KOPT-K1 (cell line): Measurements from ENCODE around the gene HERC3.
A peak's percentile ranks its signal among the peaks of the same experiment; 100 is the strongest.
"Not testable (repeated sequence)": the region's sequence is repeated elsewhere in the genome, so short reads cannot be mapped to it uniquely, and the experiment has no call there.

Source experiments
- H3K27ac ChIP-seq: fragments of 200-600 bp; sonication (generic); 2 replicates; pipeline ENCODE4 v1.5.1; 2016; ENCODE audit warnings: antibody characterized with exemption, mild to moderate bottlenecking, low read depth, low read length; ENCODE audit not compliant: poor library complexity, severe bottlenecking
- H3K36me3 ChIP-seq: fragments of 200-600 bp; sonication (generic); 2 replicates; pipeline ENCODE4 v1.5.1; 2017; ENCODE audit warnings: antibody characterized with exemption, mild to moderate bottlenecking, low read length, moderate library complexity; ENCODE audit not compliant: insufficient read depth
- H3K9me3 ChIP-seq: fragments of 200-600 bp; sonication (generic); 2 replicates; pipeline ENCODE4 v1.5.1; 2017; ENCODE audit warnings: antibody characterized with exemption, low read length, mild to moderate bottlenecking; ENCODE audit not compliant: insufficient read depth, poor library complexity, severe bottlenecking

HERC3 gene

GRCh38 chr4:88599298-88599697 is 7.0 kb downstream of the HERC3 start:
- no peaks in the 10 kb centered on the region for H3K9me3 ChIP-seq
- H3K27ac ChIP-seq: no peak overlapping the region
- H3K36me3 ChIP-seq: no peaks in the 10 kb centered on the region; the same call in 1 of the 2 replicates

DNA sequence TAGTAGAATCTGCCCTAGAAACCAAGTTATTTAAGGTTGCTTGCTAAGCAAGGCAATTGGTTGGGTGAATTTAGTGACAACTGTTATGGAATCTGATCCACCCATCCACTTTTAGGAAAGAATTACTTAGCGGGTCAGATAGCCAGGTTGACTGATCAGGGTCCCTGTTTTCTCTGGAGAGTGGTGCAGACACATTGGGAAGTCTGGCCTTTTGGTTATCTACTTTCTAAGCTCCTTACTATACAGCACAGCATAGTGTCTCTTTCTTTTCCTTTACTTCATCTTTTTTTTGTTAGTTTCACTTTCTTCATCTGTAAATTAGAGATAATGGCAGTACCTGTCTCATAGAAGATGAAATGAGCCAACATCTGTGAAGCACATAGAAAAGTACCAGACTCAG is 7.4 kb downstream of the HERC3 start:
- Histone ChIP-seq H3K9me3 (no peaks in the 10 kb centered on the region), H3K36me3 (no peaks in the 10 kb centered on the region; the same call in 1 of the 2 replicates), H3K27ac (no peak overlapping the region)

GRCh38 chr4:88600176-88600838 is 8.0 kb downstream of the HERC3 start:
- Histone ChIP-seq H3K9me3 (no peaks in the 10 kb centered on the region), H3K36me3 (no peaks in the 10 kb centered on the region; the same call in 1 of the 2 replicates), H3K27ac (no peak overlapping the region)

DNA sequence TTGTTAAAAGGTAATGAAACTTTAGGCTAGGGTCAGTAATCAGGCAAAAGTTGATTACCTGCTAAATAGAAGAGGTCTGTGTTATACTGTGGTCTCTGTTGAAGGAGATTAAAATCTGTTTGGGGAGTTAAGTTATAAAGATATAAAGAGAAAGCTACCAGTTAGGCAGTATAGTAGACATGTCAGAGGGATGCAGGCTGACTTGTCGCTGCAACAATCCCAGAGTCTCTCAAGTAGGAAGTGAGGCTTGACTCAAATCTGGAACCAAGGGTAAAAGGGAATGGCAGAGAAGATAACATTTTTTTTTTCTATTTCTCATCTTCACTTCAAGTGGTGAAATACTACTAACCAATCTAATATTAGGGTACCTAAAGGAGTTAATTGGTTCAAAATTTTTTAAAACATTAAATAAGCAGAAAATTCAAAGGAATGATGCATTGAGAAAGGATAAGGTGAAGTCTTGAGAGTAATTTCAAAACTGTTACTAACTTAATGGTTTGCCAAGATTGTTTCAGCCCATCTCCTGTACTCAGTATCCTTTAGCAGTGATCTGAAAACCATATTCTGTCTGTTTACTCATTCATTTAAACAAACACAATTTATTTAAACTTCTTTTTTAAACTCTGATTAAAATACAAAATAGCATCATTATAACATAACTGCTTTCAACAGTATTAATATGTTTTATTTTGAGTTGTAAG is 12.8 kb downstream of the HERC3 start:
- Histone ChIP-seq H3K9me3 (peaks cover 11% of the 10 kb centered on the region), H3K27ac (no peak overlapping the region)

DNA sequence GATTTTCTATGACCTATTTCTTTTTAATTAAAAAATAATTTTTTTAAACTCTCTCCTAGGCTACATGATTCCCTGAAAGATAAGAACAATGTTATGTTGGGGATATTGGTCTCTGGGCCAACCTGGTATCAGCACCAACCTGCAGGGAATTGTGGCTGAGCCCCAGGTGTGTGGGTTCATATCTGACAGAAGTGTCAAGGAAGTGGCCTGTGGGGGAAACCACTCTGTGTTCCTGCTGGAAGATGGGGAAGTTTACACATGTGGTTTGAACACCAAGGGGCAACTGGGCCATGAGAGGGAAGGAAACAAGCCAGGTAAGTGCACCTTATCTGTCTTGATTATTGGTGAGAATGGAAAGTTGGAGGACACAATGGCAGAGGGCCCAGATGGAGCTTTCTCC is 13.5 kb downstream of the HERC3 start:
- Histone ChIP-seq H3K27ac (no peak overlapping the region), H3K36me3 (peaks cover 25% of the 10 kb centered on the region), H3K9me3 (peaks cover 11% of the 10 kb centered on the region)

More for the DNA sequence above, 12.8 kb downstream of the HERC3 start:
- H3K36me3 ChIP-seq: peaks cover 25% of the 10 kb centered on the region

- Histone ChIP-seq H3K36me3 (peaks cover 25% of the 10 kb centered on the region), H3K9me3 (peaks cover 11% of the 10 kb centered on the region), H3K27ac (no peak overlapping the region)
These were observed 14.6 kb downstream of the HERC3 start for GRCh38 chr4:88606832-88607231.

- Histone ChIP-seq H3K36me3 (peaks cover 25% of the 10 kb centered on the region), H3K27ac (no peak overlapping the region)
These were observed 17.1 kb downstream of the HERC3 start for GRCh38 chr4:88609387-88609786.

GRCh38 chr4:88609794-88610193 is 17.5 kb downstream of the HERC3 start:
- Histone ChIP-seq H3K36me3 (peaks cover 25% of the 10 kb centered on the region), H3K9me3 (peaks cover 11% of the 10 kb centered on the region)
- H3K27ac ChIP-seq: not testable (repeated sequence)

More at GRCh38 chr4:88609387-88609786, 17.1 kb downstream of the HERC3 start:
- H3K9me3 ChIP-seq: peaks cover 11% of the 10 kb centered on the region

- H3K36me3 ChIP-seq: peaks cover 25% of the 10 kb centered on the region
- H3K27ac ChIP-seq: no peak overlapping the region
- H3K9me3 ChIP-seq: peaks cover 11% of the 10 kb centered on the region
These were observed 18.5 kb downstream of the HERC3 start for GRCh38 chr4:88610771-88611170.

DNA sequence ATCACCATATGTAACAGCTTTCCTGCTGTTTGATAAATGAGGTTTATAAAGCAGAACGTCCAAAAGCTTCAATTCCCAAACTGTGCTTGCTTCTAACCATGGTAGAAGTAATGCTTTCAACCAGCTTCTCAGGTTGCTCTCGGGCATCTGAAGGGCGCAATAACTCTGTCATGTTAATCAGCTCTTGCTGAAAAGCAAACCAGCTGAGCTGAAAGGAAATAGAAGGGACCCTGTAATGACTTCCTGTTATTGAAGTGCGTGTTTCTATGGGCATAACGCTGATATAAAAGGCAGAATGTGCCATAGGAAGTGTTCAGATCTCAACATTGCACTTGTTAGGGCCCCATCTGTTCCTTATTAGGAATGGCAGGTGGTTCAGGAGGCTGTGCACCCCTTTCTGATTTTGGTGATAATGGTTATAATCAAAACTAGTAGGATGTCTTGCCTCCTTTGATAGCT is 21.2 kb downstream of the HERC3 start:
- H3K36me3 ChIP-seq: peaks cover 6% of the 10 kb centered on the region
- no peaks in the 10 kb centered on the region for H3K9me3 ChIP-seq
- peak overlapping the region; percentile 18 for H3K27ac ChIP-seq

DNA sequence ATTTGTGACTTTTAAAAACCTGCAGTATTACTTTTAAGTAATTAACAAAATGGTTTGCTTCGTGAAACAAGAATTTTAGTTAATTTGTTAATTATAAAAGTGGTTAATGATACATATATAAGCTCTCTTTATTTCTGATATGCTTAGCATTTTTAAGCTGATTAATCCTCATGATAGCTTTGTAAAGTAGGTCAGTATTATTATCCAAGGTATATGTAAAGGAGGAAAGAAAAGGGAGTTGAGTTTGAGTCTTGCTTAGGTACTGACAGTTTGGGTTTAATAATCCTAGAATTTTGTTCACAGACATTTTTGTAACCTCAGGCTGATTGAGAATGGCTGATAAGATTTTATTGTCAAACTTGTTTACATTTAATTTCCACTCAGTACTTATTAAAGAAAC is 21.8 kb downstream of the HERC3 start:
- Histone ChIP-seq H3K36me3 (no peaks in the 10 kb centered on the region), H3K9me3 (no peaks in the 10 kb centered on the region), H3K27ac (no peak overlapping the region)

DNA sequence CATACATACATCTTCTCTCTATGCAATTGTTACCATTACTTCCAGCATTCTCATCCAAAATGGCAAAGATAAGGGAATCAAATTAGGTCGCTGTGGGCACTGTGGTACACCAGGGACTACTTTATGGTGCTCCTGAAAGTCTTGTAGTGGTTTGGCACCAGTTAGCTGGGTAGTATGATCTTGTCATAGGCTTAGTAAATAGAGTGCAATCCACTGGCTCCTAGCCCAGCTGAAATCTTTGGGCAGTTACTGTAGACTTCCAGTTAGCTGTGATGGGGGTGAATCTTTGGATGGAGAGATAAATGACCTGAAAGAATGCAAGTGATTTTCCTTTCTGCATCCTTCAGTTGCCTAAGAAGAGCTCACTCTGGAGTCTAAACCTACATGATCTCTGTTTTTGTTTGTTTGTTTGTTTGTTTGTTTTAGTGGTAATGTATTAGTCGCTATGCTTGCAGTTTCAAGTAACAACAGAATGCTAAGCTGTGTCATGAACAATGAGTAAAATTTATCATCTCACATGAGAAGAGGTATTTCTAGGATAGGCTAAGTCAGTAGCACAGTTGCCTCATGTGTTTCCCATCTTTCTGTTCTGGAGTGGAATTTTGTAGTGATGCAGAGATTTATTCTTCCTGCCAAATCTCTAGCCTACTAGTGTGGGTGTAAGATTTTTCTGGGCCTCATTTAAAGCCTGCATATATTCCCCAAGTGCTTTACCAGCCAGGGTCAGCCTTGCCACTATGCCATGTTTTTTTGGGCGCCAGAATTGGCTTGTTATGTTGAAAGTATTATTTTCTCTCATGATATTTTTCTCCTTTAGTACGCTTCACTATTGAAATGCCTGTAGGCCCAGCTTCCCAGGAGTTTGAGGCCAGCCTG is 24.2 kb downstream of the HERC3 start:
- Histone ChIP-seq H3K27ac (no peak overlapping the region), H3K36me3 (no peaks in the 10 kb centered on the region), H3K9me3 (no peaks in the 10 kb centered on the region)

- Histone ChIP-seq H3K9me3 (peaks cover 3% of the 10 kb centered on the region), H3K36me3 (no peaks in the 10 kb centered on the region)
These were observed 26.7 kb downstream of the HERC3 start for GRCh38 chr4:88618782-88619485.

DNA sequence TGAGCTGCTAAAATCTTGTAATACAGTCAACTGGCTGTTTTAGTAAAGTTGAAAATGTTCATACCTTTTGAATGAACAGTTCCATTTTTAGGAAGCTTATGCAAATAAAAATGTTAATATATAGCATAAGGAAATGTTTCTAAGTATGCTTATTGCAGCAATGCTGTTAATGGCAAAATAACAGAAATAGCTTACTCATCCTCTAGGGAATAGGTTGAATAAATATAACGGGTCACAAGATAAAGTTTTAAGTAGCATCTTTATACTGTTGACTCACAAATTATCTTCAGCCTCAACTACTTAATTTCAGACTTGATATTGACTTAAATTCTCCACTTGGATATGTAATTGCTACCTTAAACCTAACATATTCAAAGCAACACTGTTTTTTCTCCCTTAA is 27.7 kb downstream of the HERC3 start:
- Histone ChIP-seq H3K36me3 (no peaks in the 10 kb centered on the region), H3K27ac (no peak overlapping the region), H3K9me3 (peaks cover 6% of the 10 kb centered on the region)

More at GRCh38 chr4:88618782-88619485, 26.7 kb downstream of the HERC3 start:
- no peak overlapping the region for H3K27ac ChIP-seq
